ENCODE data around the gene INSIG1.

INSIG1 gene

GRCh38 chr7:155267023-155267422 lies 30.7 kb upstream of the INSIG1 start:
- DNase-seq, result no peak

GRCh38 chr7:155267436-155267835 lies 30.2 kb upstream of the INSIG1 start:
- DNase-seq, result no peak

- DNase-seq, result no peak
These were observed 29.5 kb upstream of the INSIG1 start for GRCh38 chr7:155268211-155268610.

- DNase-seq, result no peak
These were observed 28.6 kb upstream of the INSIG1 start for GRCh38 chr7:155268921-155269650.

- DNase-seq, result no peak
These were observed 27.7 kb upstream of the INSIG1 start for GRCh38 chr7:155269766-155270585.

GRCh38 chr7:155270861-155271260 lies 26.8 kb upstream of the INSIG1 start:
- no peak for DNase-seq

GRCh38 chr7:155274633-155275355 lies 22.9 kb upstream of the INSIG1 start:
- DNase-seq, result no peak

- no peak for DNase-seq
These were observed 21.5 kb upstream of the INSIG1 start for GRCh38 chr7:155276042-155276799.

- DNase-seq, result no peak
These were observed 20.8 kb upstream of the INSIG1 start for GRCh38 chr7:155276800-155277375.

GRCh38 chr7:155277385-155277994 lies 20.2 kb upstream of the INSIG1 start:
- no peak for DNase-seq

- DNase-seq, result no peak
These were observed 18.8 kb upstream of the INSIG1 start for GRCh38 chr7:155278921-155279320.

GRCh38 chr7:155279787-155280445 lies 17.8 kb upstream of the INSIG1 start:
- no peak for DNase-seq

GRCh38 chr7:155280446-155281397 lies 17.0 kb upstream of the INSIG1 start:
- no peak for DNase-seq

GRCh38 chr7:155281398-155281969 lies 16.2 kb upstream of the INSIG1 start:
- no peak for DNase-seq

GRCh38 chr7:155282671-155283070 lies 15.0 kb upstream of the INSIG1 start:
- no peak for DNase-seq

GRCh38 chr7:155283565-155284194 lies 14.0 kb upstream of the INSIG1 start:
- no peak for DNase-seq

GRCh38 chr7:155284496-155285274 lies 13.0 kb upstream of the INSIG1 start:
- DNase-seq, result no peak

- no peak for DNase-seq
These were observed 12.3 kb upstream of the INSIG1 start for GRCh38 chr7:155285423-155285822.

GRCh38 chr7:155285833-155286232 lies 11.8 kb upstream of the INSIG1 start:
- DNase-seq, result no peak

All from RPMI8226 (cell line).